Measurements from ENCODE around the gene SNX19.
"Not testable (repeated sequence)": the region's sequence is repeated elsewhere in the genome, so short reads cannot be mapped to it uniquely, and the experiment has no call there.

Gene SNX19

GRCh38 chr11:130916238-130916855 lies at the start of gene SNX19:
Gene SNX19, minus strand, starts transcription at chr11:130916479. Its CDS starts 540 bp downstream, at chr11:130915939.
- peak; percentile 92 for DNase-seq

GRCh38 chr11:130964058-130964792 lies 47.9 kb upstream of the SNX19 start:
- DNase-seq = no peak

GRCh38 chr11:130947889-130948288 lies 31.6 kb upstream of the SNX19 start:
- no peak for DNase-seq

- no peak for DNase-seq
Observed at GRCh38 chr11:130947481-130947880, 31.2 kb upstream of the SNX19 start.

GRCh38 chr11:130947058-130947457 lies 30.8 kb upstream of the SNX19 start:
- no peak for DNase-seq

- no peak for DNase-seq
Observed at GRCh38 chr11:130945896-130946295, 29.6 kb upstream of the SNX19 start.

GRCh38 chr11:130940706-130941105 lies 24.4 kb upstream of the SNX19 start:
- no peak for DNase-seq

- no peak for DNase-seq
Observed at GRCh38 chr11:130937051-130937450, 20.8 kb upstream of the SNX19 start.

GRCh38 chr11:130932086-130932712 lies 15.9 kb upstream of the SNX19 start:
- no peak for DNase-seq

- DNase-seq = no peak
Observed at GRCh38 chr11:130924750-130925149, 8.5 kb upstream of the SNX19 start.

- not testable (repeated sequence) for DNase-seq
Observed at GRCh38 chr11:130920612-130921011, 4.3 kb upstream of the SNX19 start.

GRCh38 chr11:130918081-130918480 lies 1.8 kb upstream of the SNX19 start:
- no peak for DNase-seq

- DNase-seq = no peak
Observed at GRCh38 chr11:130916910-130917309, 631 bp upstream of the SNX19 start.

- no peak for DNase-seq
Observed at GRCh38 chr11:130915603-130916237, 559 bp downstream of the SNX19 start.

GRCh38 chr11:130913268-130913667 lies 3.0 kb downstream of the SNX19 start:
- no peak for DNase-seq

GRCh38 chr11:130912552-130912951 lies 3.7 kb downstream of the SNX19 start:
- DNase-seq = no peak

- DNase-seq = no peak
Observed at GRCh38 chr11:130911306-130911705, 5.0 kb downstream of the SNX19 start.

- no peak for DNase-seq
Observed at GRCh38 chr11:130909650-130910049, 6.6 kb downstream of the SNX19 start.

GRCh38 chr11:130908770-130909625 lies 7.3 kb downstream of the SNX19 start:
- DNase-seq = no peak

GRCh38 chr11:130908061-130908460 lies 8.2 kb downstream of the SNX19 start:
- DNase-seq = no peak

GRCh38 chr11:130907229-130907628 lies 9.1 kb downstream of the SNX19 start:
- DNase-seq = no peak

- no peak for DNase-seq
Observed at GRCh38 chr11:130906616-130907015, 9.7 kb downstream of the SNX19 start.

- no peak for DNase-seq
Observed at GRCh38 chr11:130905512-130905911, 10.8 kb downstream of the SNX19 start.
